HL-60 (cell line): ENCODE measurements around the gene FLAD1.

ENCODE experiments used
- DNase-seq, 2 experiments: peaks; one replicate each; pipeline ENCODE4 v3.0.0-alpha.2; 2010 to 2020; ENCODE audit warnings: low read depth in 1 of 2, low spot score in 1 of 2
- H3K27ac ChIP-seq: fragments of 250-450 bp; sonication (Bioruptor Pico); replicated peaks from 2 replicates; pipeline ENCODE4 v1.5.1; 2020; ENCODE audit warnings: mild to moderate bottlenecking, moderate library complexity
- H3K27me3 ChIP-seq: fragments of 250-450 bp; sonication (Bioruptor Pico); 2 replicates; pipeline ENCODE4 v1.5.1; 2021; ENCODE audit warnings: mild to moderate bottlenecking, moderate library complexity; ENCODE audit not compliant: insufficient read depth, poor library complexity, severe bottlenecking
- H3K4me3 ChIP-seq: replicated peaks from 2 replicates; pipeline ENCODE4 v1.5.1; 2011; ENCODE audit warnings: mild to moderate bottlenecking, control low read depth, low read length; ENCODE audit not compliant: insufficient read depth
- GABPA ChIP-seq: IDR thresholded peaks from 2 replicates; pipeline ENCODE4 v1.6.1; 2012; ENCODE audit warnings: low read depth
- POLR2AphosphoS5 ChIP-seq: IDR thresholded peaks from 2 replicates; pipeline ENCODE4 v1.6.1; 2012; ENCODE audit warnings: low read depth
- SPI1 ChIP-seq: IDR thresholded peaks from 2 replicates; pipeline ENCODE4 v1.6.1; 2012; ENCODE audit warnings: low read depth, mild to moderate bottlenecking, borderline replicate concordance
- TF ChIP-seq, protein P1 (sequence below): IDR thresholded peaks from one replicate; pipeline ENCODE4 v1.5.1; 2011; ENCODE audit warnings: low read length, control low read depth, inconsistent platforms; ENCODE audit not compliant: insufficient read depth
- TF ChIP-seq, protein P2 (sequence below): IDR thresholded peaks from 2 replicates; pipeline ENCODE4 v1.6.1; 2012; ENCODE audit warnings: low read depth; ENCODE audit not compliant: insufficient replicate concordance

The FLAD1 gene

DNA sequence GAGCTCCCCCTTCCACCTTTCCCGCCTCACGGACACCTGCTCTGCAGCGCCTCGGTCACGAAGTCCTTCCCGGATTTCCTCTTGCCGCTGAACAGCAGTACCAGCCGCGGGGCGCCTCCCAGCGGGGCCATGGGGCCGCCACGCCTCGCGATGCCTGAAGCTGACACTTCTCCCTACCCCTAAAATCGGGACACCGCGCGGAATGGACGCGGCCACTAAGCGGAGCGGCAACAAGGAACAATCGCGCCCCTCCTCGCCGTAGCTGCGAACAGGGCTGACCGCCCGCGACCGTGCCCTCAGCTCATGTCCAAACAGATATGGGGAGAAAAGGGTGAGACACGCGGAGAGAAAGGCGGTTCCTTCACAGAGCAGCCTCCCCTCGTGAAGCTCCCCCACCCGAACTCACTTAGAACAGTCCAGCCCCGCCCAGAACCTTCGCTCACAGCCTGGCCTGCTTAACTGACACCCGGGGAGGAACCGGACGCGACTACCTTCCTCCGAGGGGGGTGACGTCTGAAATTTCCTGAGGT, 46.5 kb upstream of the FLAD1 start, which contains the start of gene PMVK:
PMVK (minus strand) TSS at position 165 of the 530 bp plus-strand sequence; CDS start at position 131, 34 bp downstream.
- Histone ChIP-seq H3K4me3 (peak within 1 kb of the TSS; percentile 58), H3K27ac (peak within 1 kb of the TSS; percentile 100), H3K27me3 (no peaks in the 10 kb centered on the region)
- TF ChIP-seq, protein P1, sequence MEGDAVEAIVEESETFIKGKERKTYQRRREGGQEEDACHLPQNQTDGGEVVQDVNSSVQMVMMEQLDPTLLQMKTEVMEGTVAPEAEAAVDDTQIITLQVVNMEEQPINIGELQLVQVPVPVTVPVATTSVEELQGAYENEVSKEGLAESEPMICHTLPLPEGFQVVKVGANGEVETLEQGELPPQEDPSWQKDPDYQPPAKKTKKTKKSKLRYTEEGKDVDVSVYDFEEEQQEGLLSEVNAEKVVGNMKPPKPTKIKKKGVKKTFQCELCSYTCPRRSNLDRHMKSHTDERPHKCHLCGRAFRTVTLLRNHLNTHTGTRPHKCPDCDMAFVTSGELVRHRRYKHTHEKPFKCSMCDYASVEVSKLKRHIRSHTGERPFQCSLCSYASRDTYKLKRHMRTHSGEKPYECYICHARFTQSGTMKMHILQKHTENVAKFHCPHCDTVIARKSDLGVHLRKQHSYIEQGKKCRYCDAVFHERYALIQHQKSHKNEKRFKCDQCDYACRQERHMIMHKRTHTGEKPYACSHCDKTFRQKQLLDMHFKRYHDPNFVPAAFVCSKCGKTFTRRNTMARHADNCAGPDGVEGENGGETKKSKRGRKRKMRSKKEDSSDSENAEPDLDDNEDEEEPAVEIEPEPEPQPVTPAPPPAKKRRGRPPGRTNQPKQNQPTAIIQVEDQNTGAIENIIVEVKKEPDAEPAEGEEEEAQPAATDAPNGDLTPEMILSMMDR: no peak
- peak; percentile 85 for TF ChIP-seq POLR2AphosphoS5
- peak; percentile 30; the same call in 1 of the 2 replicates for TF ChIP-seq SPI1
- TF ChIP-seq, protein P2, sequence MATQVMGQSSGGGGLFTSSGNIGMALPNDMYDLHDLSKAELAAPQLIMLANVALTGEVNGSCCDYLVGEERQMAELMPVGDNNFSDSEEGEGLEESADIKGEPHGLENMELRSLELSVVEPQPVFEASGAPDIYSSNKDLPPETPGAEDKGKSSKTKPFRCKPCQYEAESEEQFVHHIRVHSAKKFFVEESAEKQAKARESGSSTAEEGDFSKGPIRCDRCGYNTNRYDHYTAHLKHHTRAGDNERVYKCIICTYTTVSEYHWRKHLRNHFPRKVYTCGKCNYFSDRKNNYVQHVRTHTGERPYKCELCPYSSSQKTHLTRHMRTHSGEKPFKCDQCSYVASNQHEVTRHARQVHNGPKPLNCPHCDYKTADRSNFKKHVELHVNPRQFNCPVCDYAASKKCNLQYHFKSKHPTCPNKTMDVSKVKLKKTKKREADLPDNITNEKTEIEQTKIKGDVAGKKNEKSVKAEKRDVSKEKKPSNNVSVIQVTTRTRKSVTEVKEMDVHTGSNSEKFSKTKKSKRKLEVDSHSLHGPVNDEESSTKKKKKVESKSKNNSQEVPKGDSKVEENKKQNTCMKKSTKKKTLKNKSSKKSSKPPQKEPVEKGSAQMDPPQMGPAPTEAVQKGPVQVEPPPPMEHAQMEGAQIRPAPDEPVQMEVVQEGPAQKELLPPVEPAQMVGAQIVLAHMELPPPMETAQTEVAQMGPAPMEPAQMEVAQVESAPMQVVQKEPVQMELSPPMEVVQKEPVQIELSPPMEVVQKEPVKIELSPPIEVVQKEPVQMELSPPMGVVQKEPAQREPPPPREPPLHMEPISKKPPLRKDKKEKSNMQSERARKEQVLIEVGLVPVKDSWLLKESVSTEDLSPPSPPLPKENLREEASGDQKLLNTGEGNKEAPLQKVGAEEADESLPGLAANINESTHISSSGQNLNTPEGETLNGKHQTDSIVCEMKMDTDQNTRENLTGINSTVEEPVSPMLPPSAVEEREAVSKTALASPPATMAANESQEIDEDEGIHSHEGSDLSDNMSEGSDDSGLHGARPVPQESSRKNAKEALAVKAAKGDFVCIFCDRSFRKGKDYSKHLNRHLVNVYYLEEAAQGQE: peak; percentile 67
- 0 out of 2 replicates have a peak, but pooled peaks have one; percentile 33 for TF ChIP-seq GABPA
- peak; percentile 97 for DNase-seq

DNA sequence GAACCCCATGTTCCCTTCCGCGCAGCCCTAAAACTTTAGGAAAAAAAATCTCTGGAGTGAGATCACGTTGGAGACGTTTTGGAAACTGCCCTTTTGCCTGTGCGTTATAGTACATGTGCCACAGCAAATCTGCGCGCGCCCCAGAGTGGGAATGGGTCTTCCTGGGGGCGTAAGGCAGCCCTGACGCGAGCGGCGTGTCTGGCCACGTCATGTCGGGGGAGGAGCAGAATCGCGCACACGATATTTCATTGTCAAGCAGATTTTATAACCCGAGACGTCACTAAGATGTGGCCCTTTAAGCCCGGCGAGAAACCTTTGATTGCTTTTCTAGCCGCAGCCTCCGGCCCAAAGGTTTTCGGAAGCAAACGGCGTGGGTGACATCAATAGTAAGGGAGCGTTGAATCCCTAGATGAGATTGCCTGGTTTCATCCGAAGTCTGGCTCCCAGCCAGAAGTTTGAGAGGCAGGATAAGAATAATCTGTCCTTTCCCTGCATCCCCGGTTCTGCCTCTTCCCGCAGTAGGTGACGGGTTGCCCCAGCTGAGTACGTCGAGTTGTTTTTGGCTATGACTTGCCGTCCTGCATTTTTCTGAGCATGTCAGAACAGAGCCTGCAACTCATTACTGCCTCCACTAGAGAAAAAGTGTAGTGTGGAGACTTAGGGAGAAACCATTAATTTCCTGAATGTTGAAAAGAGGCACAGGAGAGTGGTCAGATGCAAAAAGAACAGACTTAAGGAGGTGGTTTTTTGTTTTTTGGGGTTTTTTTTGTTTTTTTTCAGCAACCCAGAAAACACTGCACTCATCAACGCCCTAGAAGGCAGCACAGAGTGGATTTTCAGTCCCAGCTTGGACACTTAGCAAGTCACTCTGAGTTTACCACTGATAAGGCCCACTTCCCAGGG, 45.8 kb upstream of the FLAD1 start:
- H3K4me3 ChIP-seq: peak overlapping the region; percentile 58
- H3K27me3 ChIP-seq: no peaks in the 10 kb centered on the region
- peak; percentile 88 to 95 for DNase-seq
- H3K27ac ChIP-seq: peak overlapping the region; percentile 100
- TF ChIP-seq SPI1: no peak
- TF ChIP-seq, protein P1: no peak
- TF ChIP-seq GABPA: peak; percentile 28; the same call in 1 of the 2 replicates
- 0 out of 2 replicates have a peak, but pooled peaks have one; percentile 25 for TF ChIP-seq POLR2AphosphoS5
- TF ChIP-seq, protein P2: no peak

DNA sequence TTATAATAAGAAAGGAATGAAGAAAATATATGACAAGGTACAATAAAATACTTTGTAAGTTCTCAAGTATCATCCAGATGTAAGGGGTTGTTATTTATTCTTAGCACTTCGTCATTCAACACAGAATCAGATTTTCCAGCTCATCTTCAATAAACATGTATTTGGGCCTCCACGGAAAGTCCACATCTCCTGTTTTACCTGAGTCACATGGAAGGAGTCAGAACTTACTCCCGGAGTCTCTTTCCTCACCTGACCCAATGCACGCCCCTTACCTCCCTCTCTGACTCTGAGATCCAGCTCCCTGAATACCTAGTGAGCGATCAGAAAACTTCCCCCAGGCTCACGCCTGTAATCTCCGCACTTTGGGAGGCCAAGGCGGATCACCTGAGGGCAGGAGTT, 45.2 kb upstream of the FLAD1 start:
- TF ChIP-seq, protein P1: no peak
- TF ChIP-seq, protein P2: no peak
- TF ChIP-seq SPI1 (no peak), POLR2AphosphoS5 (no peak), GABPA (no peak)
- no peaks in the 10 kb centered on the region for H3K27me3 ChIP-seq
- DNase-seq: no peak
- peak overlapping the region; percentile 58; the same call in 1 of the 2 replicates for H3K4me3 ChIP-seq
- H3K27ac ChIP-seq: peak overlapping the region; percentile 100
